ENCODE data around the gene SLC27A6. TPM values are rescaled to one million over a fixed set of nuclear protein-coding genes. Genes with fewer than 3 reads are reported as not detected.

The SLC27A6 gene
- total RNA-seq, 1 experiment from 2014 or later, result not detected

DNA sequence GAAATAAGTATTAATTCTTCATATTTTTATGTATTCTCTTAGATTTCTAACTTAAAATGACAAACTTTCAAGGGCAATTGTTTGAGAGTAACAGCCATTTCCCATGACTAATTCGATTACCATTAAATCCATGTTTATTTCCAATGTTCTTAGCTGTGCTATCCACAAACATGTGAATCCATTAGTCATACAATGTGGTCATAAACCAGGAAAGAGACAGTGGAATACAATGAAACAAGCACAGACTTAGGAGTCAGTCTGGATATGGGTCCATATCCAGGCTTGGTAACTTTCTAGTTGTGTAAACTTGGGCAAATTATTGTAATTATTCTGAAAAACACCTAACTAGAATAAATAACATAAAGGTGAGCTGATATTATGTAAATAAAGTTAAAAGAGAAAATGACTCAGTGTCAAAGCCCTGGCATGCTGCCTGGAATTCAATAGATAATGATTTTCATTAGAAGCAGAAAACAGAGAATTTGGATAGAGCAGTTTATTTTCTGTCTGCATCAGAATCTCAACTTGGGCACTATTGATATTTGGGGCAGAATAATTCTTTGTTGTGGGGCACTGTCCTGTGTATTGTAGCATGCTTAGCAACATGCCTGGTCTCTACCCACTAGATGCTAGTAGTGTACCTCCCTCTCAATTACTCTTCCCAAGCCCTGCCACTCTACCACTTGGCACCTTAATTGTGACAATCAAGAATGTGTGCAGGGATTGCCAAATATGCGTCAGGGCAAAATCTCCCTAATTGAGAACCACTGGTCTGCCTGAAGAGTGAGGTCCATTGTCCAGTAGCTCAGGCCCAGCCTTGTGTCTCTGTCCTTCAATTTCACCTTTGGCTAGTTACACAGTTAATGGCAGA lies 44.7 kb upstream of the SLC27A6 start:
- no peak for DNase-seq (ENCODE audit: low read depth, low spot score)
- no peaks in the 10 kb centered on the region for H3K9me3 ChIP-seq (ENCODE audit: control insufficient read depth, insufficient read depth, low read depth, low read length)
- TF ChIP-seq SIN3A (IDR thresholded peaks at IDR 0.05; ENCODE audit: borderline replicate concordance, insufficient read depth, low read depth, low read length) (no peak), REST (IDR thresholded peaks at IDR 0.05; ENCODE audit: insufficient read depth in 1 of 2, low read depth in 2 of 2, low read length in 1 of 2) (no peak), POLR2AphosphoS5 (IDR thresholded peaks at IDR 0.05; ENCODE audit: low read depth, low read length) (no peak), TCF7L2 (IDR thresholded peaks at IDR 0.05; ENCODE audit: low read depth, low read length) (no peak)
- TF ChIP-seq, protein P1, sequence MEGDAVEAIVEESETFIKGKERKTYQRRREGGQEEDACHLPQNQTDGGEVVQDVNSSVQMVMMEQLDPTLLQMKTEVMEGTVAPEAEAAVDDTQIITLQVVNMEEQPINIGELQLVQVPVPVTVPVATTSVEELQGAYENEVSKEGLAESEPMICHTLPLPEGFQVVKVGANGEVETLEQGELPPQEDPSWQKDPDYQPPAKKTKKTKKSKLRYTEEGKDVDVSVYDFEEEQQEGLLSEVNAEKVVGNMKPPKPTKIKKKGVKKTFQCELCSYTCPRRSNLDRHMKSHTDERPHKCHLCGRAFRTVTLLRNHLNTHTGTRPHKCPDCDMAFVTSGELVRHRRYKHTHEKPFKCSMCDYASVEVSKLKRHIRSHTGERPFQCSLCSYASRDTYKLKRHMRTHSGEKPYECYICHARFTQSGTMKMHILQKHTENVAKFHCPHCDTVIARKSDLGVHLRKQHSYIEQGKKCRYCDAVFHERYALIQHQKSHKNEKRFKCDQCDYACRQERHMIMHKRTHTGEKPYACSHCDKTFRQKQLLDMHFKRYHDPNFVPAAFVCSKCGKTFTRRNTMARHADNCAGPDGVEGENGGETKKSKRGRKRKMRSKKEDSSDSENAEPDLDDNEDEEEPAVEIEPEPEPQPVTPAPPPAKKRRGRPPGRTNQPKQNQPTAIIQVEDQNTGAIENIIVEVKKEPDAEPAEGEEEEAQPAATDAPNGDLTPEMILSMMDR (IDR thresholded peaks at IDR 0.05), result no peak
- ATAC-seq, result no peak
- H3K27me3 ChIP-seq (ENCODE audit: control insufficient read depth, insufficient read depth, low read length), result no peaks in the 10 kb centered on the region
- CTCF ChIA-PET, result no interaction called here
- no peaks in the 10 kb centered on the region for H3K4me1 ChIP-seq (ENCODE audit: control insufficient read depth, insufficient read depth, low read length)
- H3K4me3 ChIP-seq (ENCODE audit: low read depth in 2 of 2, low read length in 2 of 2), result no peak overlapping the region
- H3K27ac ChIP-seq (ENCODE audit: low read length), result no peak overlapping the region
- intact Hi-C loops (cut with micrococcal nuclease; ENCODE audit: unreplicated experiment) (no loop called here), in situ Hi-C loops (cut with HindIII; ENCODE audit: low pct_unique_long_range_greater_than_20kb, low sequenced_read_pairs) (no loop called here)
- no TSS peak for BruUV-seq (replicated peaks)
- no peaks in the 10 kb centered on the region for H3K36me3 ChIP-seq (ENCODE audit: control insufficient read depth, insufficient read depth, low read length)
- POLR2A ChIA-PET, result interaction anchor here (0.6 kb wide), 1 partner anchor 308 kb away, joined by 5 read pairs; no protein-coding TSS in a partner anchor

GRCh38 chr5:128924299-128924698 lies 41.0 kb upstream of the SLC27A6 start:
- Histone ChIP-seq H3K9me3 (ENCODE audit: control insufficient read depth, insufficient read depth, low read depth, low read length) (no peaks in the 10 kb centered on the region), H3K27ac (ENCODE audit: low read length) (no peak overlapping the region), H3K4me3 (ENCODE audit: low read depth in 2 of 2, low read length in 2 of 2) (no peak overlapping the region), H3K36me3 (ENCODE audit: control insufficient read depth, insufficient read depth, low read length) (no peaks in the 10 kb centered on the region), H3K27me3 (ENCODE audit: control insufficient read depth, insufficient read depth, low read length) (no peaks in the 10 kb centered on the region), H3K4me1 (ENCODE audit: control insufficient read depth, insufficient read depth, low read length) (no peaks in the 10 kb centered on the region)
- ATAC-seq, result no peak
- in situ Hi-C loops (cut with HindIII; ENCODE audit: low pct_unique_long_range_greater_than_20kb, low sequenced_read_pairs), result no loop called here
- ChIA-PET CTCF (no interaction called here), POLR2A (no interaction called here)
- TF ChIP-seq SIN3A (IDR thresholded peaks at IDR 0.05; ENCODE audit: borderline replicate concordance, insufficient read depth, low read depth, low read length) (no peak), POLR2AphosphoS5 (IDR thresholded peaks at IDR 0.05; ENCODE audit: low read depth, low read length) (no peak), TCF7L2 (IDR thresholded peaks at IDR 0.05; ENCODE audit: low read depth, low read length) (no peak), REST (IDR thresholded peaks at IDR 0.05; ENCODE audit: insufficient read depth in 1 of 2, low read depth in 2 of 2, low read length in 1 of 2) (no peak)
- TF ChIP-seq, protein P1 (IDR thresholded peaks at IDR 0.05), result no peak
- no TSS peak for BruUV-seq (replicated peaks)
- DNase-seq (ENCODE audit: low read depth, low spot score), result no peak
- intact Hi-C loops (cut with micrococcal nuclease; ENCODE audit: unreplicated experiment), result no loop called here
